Ovary (tissue), 3 donors: Measurements from ENCODE around the gene CFAP20DC.

Source experiments
- CTCF ChIP-seq, 3 donors: fragments of 450-650 bp in 2 of 3; fragments of 200-600 bp in 1 of 3; IDR thresholded peaks; one replicate each; pipeline versions ENCODE4 v1.5.1 to v1.8.0; 2016 to 2022; ENCODE audit warnings: antibody characterized with exemption in 3 of 3, mild to moderate bottlenecking in 1 of 3
- POLR2A ChIP-seq: fragments of 450-650 bp; IDR thresholded peaks from one replicate; pipeline ENCODE4 v1.6.1; 2017; ENCODE audit warnings: antibody characterized with exemption, mild to moderate bottlenecking, moderate library complexity
- donor health status: DM: no; HTN: no; CAD: no.

DNA sequence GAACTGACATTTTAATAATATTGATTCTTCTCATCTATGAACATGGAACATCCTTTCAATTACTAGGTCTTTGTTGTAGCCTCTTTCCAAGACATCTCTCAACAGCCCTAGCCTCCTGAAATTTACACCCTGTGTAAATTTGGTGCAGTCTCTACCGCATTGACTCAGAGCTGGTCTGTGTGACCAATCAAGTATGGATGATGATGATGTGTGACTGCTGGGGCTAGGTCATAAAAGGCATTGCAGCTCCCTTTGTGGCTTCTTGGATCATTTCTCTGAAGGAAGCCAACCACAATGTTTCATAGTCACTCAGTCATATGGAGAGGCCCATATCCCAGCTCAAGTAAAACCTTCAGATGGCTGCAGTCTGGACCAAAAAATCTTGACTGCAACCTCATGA lies 321.1 kb downstream of the CFAP20DC start:
- no peak for TF ChIP-seq CTCF (IDR thresholded peaks at IDR 0.05)
- no peak for TF ChIP-seq POLR2A
